ENCODE data around the gene ELMO3. TPM values are rescaled to one million over a fixed set of nuclear protein-coding genes. Genes with fewer than 3 reads are reported as not detected.

The ELMO3 gene
- total RNA-seq, 1 donor from 2014 or later: 5.5 TPM

DNA sequence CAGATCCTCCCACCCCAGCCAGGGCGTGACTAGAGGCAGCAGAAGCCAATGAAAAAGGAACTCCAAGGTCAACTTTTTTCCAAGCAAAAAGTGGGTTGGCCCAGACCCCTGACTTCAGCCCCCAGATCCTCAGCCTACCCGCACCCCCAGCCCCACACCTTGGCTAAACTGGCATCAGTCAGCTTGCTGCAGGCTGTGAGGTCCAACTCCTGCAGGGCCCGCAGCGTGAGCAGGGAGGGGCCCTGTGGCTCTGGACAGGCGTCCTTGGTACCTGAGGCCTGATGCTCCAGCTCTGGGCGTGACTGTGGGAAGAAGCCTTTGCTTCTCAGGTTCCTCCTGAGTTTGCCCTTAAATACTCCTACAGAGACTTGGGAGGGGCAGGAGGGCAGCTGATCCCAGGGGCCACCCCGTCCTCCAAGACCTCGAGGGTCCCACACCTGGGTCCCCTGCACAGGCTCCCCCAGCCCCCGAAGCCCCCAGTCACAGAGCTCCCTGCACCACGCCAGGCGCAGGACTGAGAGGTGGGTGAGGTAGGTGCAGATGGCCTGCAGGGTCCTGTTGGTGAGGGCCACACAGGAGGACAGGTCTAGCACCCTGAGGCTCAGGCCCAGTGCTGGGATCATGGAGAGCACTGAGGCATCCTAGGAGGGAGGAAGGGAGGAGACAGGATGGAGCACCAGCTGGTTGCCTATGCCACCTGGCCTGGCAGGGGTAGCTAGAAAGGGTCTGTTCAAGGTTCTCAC lies 9.4 kb downstream of the ELMO3 start:
- Mint-ChIP-seq H3K36me3 (ENCODE audit: insufficient read depth) (no peaks in the 10 kb centered on the region), H3K9me3 (ENCODE audit: low read depth) (no peaks in the 10 kb centered on the region), H3K4me1 (ENCODE audit: low read depth) (no peaks in the 10 kb centered on the region), H3K27me3 (peaks cover 7% of the 10 kb centered on the region), H3K4me3 (ENCODE audit: low read depth) (no peak overlapping the region), H3K27ac (no peak overlapping the region)
- DNase-seq (ENCODE audit: low spot score, unreplicated experiment): no peak
- TF ChIP-seq, protein P1, sequence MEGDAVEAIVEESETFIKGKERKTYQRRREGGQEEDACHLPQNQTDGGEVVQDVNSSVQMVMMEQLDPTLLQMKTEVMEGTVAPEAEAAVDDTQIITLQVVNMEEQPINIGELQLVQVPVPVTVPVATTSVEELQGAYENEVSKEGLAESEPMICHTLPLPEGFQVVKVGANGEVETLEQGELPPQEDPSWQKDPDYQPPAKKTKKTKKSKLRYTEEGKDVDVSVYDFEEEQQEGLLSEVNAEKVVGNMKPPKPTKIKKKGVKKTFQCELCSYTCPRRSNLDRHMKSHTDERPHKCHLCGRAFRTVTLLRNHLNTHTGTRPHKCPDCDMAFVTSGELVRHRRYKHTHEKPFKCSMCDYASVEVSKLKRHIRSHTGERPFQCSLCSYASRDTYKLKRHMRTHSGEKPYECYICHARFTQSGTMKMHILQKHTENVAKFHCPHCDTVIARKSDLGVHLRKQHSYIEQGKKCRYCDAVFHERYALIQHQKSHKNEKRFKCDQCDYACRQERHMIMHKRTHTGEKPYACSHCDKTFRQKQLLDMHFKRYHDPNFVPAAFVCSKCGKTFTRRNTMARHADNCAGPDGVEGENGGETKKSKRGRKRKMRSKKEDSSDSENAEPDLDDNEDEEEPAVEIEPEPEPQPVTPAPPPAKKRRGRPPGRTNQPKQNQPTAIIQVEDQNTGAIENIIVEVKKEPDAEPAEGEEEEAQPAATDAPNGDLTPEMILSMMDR (IDR thresholded peaks at IDR 0.05; ENCODE audit: unreplicated experiment): no peak

DNA sequence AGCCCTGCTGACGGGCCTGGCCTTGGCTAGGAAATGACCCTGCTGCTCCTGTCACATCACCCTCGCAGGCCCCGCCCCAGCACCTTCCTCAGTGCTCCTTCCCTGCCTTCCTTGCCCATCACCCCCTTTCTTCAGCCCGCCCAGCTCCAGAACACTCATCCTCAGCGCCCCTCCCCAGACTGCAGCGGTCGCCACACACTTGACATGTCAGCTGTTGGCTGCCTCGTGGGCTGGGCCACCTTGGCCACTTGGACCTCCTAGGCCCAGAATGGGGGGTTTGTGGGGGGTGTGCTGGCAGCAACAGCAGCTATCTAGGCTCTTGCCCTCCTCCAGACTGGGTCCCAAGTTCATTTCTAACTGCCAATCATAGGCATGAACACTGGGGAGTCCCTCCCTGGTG lies 10.6 kb downstream of the ELMO3 start:
- Mint-ChIP-seq H3K4me1 (ENCODE audit: low read depth) (no peaks in the 10 kb centered on the region), H3K4me3 (ENCODE audit: low read depth) (no peak overlapping the region), H3K9me3 (ENCODE audit: low read depth) (no peaks in the 10 kb centered on the region), H3K27me3 (peaks cover 7% of the 10 kb centered on the region), H3K27ac (no peak overlapping the region), H3K36me3 (ENCODE audit: insufficient read depth) (no peaks in the 10 kb centered on the region)
- TF ChIP-seq, protein P1 (IDR thresholded peaks at IDR 0.05; ENCODE audit: unreplicated experiment): no peak
- no peak for DNase-seq (ENCODE audit: low spot score, unreplicated experiment)

DNA sequence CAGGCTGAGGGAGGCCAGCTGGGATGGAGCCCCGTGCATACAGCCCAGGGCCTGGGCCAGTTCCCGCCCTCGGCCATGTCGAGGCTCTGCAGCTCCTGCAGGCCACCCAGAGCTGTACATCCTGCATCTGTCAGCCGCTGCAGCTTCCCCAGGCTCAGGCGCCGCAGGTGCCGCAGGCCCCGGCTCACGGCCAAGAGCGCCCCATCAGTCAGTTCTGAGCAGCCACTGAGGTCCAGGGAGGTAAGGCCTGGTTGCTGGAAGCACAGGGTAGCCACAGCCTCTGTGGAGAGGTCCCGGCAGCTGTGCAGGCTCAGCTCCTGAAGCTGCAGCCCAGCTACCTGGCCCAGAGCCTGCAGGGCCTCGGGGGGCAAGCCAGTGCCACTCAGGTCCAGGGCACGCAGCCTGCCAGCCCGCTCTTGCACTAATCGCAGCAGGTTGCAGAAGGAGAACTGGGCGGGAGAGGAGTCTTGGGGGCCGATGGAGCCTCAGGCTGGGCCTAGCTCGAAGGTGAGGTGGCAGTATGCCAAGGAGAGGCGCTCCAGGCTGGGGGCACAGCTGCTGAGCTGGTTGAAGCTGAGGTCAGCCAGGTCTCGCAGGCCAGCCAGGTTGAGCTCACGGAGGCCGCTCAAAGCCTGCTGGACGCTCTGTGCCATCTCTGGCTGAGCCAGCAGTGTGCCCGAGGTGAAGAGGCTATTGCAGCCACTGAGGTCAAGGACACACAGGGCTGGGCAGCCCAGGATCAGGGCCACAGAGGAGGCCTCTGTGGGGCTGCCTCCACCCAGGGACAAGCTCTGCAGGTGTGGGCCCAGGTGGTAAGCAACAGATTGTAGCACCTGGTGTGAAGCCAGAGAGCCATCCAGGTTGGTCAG lies 11.4 kb downstream of the ELMO3 start:
- Mint-ChIP-seq H3K36me3 (ENCODE audit: insufficient read depth) (no peaks in the 10 kb centered on the region), H3K27ac (no peak overlapping the region), H3K27me3 (peaks cover 7% of the 10 kb centered on the region), H3K4me1 (ENCODE audit: low read depth) (no peaks in the 10 kb centered on the region), H3K9me3 (ENCODE audit: low read depth) (no peaks in the 10 kb centered on the region), H3K4me3 (ENCODE audit: low read depth) (no peak overlapping the region)
- TF ChIP-seq, protein P1 (IDR thresholded peaks at IDR 0.05; ENCODE audit: unreplicated experiment): no peak
- no peak for DNase-seq (ENCODE audit: low spot score, unreplicated experiment)

DNA sequence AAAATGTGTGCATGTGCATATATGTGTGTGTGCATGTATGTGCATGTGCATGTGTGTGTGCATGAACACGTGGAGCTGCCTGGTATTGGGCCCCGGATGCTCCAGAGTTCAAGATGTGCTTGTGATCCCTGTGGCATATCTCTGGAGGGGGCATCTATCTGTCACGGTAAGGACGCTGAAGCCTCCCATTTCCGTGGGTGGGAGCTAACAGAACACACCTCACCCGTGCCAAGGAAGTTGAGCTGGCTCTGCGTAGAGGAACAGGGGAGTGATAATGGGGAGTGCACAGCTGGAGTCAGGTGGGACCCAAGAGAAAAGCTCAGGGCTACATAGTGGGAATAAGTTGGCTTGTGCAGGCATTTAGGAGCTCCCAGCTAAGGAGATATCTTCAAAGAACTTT lies 12.7 kb downstream of the ELMO3 start:
- H3K4me1 Mint-ChIP-seq (ENCODE audit: low read depth): no peaks in the 10 kb centered on the region
- DNase-seq (ENCODE audit: low spot score, unreplicated experiment): no peak
- TF ChIP-seq, protein P1 (IDR thresholded peaks at IDR 0.05; ENCODE audit: unreplicated experiment): no peak
- H3K36me3 Mint-ChIP-seq (ENCODE audit: insufficient read depth): no peaks in the 10 kb centered on the region
- H3K27me3 Mint-ChIP-seq: peaks cover 20% of the 10 kb centered on the region
- no peak overlapping the region for H3K27ac Mint-ChIP-seq
- no peaks in the 10 kb centered on the region for H3K9me3 Mint-ChIP-seq (ENCODE audit: low read depth)
- H3K4me3 Mint-ChIP-seq (ENCODE audit: low read depth): no peak overlapping the region

DNA sequence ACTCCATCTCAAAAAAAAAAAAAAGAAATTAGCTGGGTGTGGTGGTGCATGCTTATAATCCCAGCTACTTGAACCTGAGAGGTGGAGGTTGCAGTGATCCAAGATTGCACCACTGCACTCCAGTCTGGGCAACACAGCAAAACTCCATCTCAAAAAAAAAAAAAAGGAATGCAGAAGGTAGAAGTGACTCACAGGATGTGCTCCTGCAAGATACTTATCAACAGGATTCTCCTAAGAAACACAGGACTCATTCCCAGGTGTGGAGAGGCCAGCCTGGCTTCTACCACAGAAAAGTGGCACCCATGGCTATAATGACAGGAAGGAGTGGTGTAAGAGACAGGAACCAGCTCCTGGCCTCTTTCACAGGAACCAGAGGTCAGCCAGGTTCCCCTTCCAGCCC lies 13.8 kb downstream of the ELMO3 start:
- Mint-ChIP-seq H3K27ac (no peak overlapping the region), H3K9me3 (ENCODE audit: low read depth) (no peaks in the 10 kb centered on the region), H3K4me3 (ENCODE audit: low read depth) (no peak overlapping the region), H3K36me3 (ENCODE audit: insufficient read depth) (no peaks in the 10 kb centered on the region), H3K4me1 (ENCODE audit: low read depth) (no peaks in the 10 kb centered on the region), H3K27me3 (peaks cover 31% of the 10 kb centered on the region)
- no peak for DNase-seq (ENCODE audit: low spot score, unreplicated experiment)
- TF ChIP-seq, protein P1 (IDR thresholded peaks at IDR 0.05; ENCODE audit: unreplicated experiment): no peak

Data from progenitor cell of endocrine pancreas (in vitro differentiated cells).